K562 (cell line): ENCODE results near the gene NME4. TPM values are rescaled to one million over a fixed set of nuclear protein-coding genes. Genes with fewer than 3 reads are reported as not detected.
A peak's percentile ranks its signal among the peaks of the same experiment; 100 is the strongest.

Experiments
- AFF4 ChIP-seq: sonication (generic); formaldehyde crosslinking; IDR thresholded peaks from 2 replicates; pipeline ENCODE4 v1.8.0; 2023; ENCODE audit warnings: mild to moderate bottlenecking, missing genetic modification reagents
- ZNF224 ChIP-seq: sonication (generic); formaldehyde crosslinking; IDR thresholded peaks from 2 replicates; pipeline ENCODE4 v1.8.0; 2022; ENCODE audit warnings: mild to moderate bottlenecking, missing genetic modification reagents
- ZNF740 ChIP-seq, 3 experiments: fragments of 200-800 bp in 1 of 3; sonication (Bioruptor generic) in 1 of 3; sonication (generic) in 1 of 3; formaldehyde crosslinking in 1 of 3; IDR thresholded peaks; 2 replicates each; pipeline versions ENCODE4 v1.6.1 to v1.8.0; 2016 to 2022; ENCODE audit warnings: mild to moderate bottlenecking in 2 of 3, missing compliant biosample characterization in 2 of 3, missing genetic modification characterization in 2 of 3, missing genetic modification reagents in 1 of 3
- polyA plus RNA-seq, 8 experiments: library from polyadenylated mRNA; depleted of rRNA in 4 of 8; stranded (reverse) in 5 of 8; unstranded in 3 of 8; fragments of >200 nt; fragmentation: Nextera tagmentation in 2 of 8; fragmentation: Illumina TruSeq in 1 of 8; extraction: Ambion mirVana in 2 of 8; extraction: Trizol in 1 of 8; gene quantifications; 2 replicates each; pipeline versions ENCODE4 v1.2.1 to v1.2.3, GENCODE V29; 2011 to 2014; ENCODE audit warnings: inconsistent platforms in 1 of 8, missing spikeins in 1 of 8
- total RNA-seq, 7 experiments: library from RNA; depleted of rRNA in 6 of 7; stranded (reverse); fragments of >200 nt in 6 of 7; fragmentation: Illumina TruSeq in 2 of 7; extraction: Trizol in 2 of 7; gene quantifications; 2 replicates each; pipeline versions ENCODE4 v1.2.1 to v1.2.3, GENCODE V29; 2011 to 2021; ENCODE audit warnings: low replicate concordance in 1 of 7

Gene NME4
- total and polyA plus RNA-seq, 9 of the 15 experiments (the other 6 are each of a cell fraction or from before 2014, with no cell fraction given): 15.4 to 264 (median 139) TPM

- TF ChIP-seq AFF4 (CRISPR knock-in tag) (0 out of 2 replicates have a peak, but pooled peaks have one; percentile 1), ZNF740 (CRISPR knock-in tag; IDR thresholded peaks at IDR 0.05) (peak; percentile 6; the same call in 1 of the 2 replicates), ZNF740 (tag; IDR thresholded peaks at IDR 0.05) (no peak), ZNF224 (CRISPR knock-in tag) (no peak)
- TF ChIP-seq, all 486 proteins: peak for 4
Observed at GRCh38 chr16:400061-400591, 3.1 kb downstream of the NME4 start (continued).
